Measurements from ENCODE around the gene CHTOP. TPM values are rescaled to one million over a fixed set of nuclear protein-coding genes. Genes with fewer than 3 reads are reported as not detected.

Gene CHTOP
- total and polyA plus RNA-seq, 2 of the 13 experiments (the other 11 are each of a cell fraction or from before 2014, with no cell fraction given), result 38.0 to 51.9 TPM

DNA sequence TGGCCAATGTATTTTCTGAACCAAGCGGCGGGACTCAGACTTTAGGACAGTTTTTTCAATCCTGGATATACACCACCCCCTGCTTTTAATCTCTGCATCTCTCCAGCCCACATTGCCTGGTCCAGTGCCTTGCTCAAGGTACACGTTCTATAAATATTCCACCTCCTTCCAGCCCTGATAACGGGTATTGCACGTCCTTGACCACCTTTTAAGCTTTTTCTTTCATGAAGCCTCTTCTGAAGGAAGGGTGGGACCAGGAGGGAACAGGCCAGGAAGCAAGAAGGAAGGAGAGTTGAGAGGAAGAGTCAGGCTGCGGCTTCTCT, 24.3 kb upstream of the CHTOP start (continued):
- TF ChIP-seq, protein P1, sequence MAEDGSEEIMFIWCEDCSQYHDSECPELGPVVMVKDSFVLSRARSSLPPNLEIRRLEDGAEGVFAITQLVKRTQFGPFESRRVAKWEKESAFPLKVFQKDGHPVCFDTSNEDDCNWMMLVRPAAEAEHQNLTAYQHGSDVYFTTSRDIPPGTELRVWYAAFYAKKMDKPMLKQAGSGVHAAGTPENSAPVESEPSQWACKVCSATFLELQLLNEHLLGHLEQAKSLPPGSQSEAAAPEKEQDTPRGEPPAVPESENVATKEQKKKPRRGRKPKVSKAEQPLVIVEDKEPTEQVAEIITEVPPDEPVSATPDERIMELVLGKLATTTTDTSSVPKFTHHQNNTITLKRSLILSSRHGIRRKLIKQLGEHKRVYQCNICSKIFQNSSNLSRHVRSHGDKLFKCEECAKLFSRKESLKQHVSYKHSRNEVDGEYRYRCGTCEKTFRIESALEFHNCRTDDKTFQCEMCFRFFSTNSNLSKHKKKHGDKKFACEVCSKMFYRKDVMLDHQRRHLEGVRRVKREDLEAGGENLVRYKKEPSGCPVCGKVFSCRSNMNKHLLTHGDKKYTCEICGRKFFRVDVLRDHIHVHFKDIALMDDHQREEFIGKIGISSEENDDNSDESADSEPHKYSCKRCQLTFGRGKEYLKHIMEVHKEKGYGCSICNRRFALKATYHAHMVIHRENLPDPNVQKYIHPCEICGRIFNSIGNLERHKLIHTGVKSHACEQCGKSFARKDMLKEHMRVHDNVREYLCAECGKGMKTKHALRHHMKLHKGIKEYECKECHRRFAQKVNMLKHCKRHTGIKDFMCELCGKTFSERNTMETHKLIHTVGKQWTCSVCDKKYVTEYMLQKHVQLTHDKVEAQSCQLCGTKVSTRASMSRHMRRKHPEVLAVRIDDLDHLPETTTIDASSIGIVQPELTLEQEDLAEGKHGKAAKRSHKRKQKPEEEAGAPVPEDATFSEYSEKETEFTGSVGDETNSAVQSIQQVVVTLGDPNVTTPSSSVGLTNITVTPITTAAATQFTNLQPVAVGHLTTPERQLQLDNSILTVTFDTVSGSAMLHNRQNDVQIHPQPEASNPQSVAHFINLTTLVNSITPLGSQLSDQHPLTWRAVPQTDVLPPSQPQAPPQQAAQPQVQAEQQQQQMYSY (CRISPR knock-in tag; IDR thresholded peaks at IDR 0.05), result no peak
- TF ChIP-seq KLF12 (CRISPR knock-in tag; IDR thresholded peaks at IDR 0.05; ENCODE audit: borderline replicate concordance) (0 out of 2 replicates have a peak, but pooled peaks have one; percentile 15), BRCA1 (CRISPR knock-in tag; IDR thresholded peaks at IDR 0.05) (no peak), HNRNPH1 (optimal IDR thresholded peaks at IDR 0.05; ENCODE audit: low read depth, low read length) (no peak), XRCC5 (optimal IDR thresholded peaks at IDR 0.05; ENCODE audit: low read length) (peak; percentile 0), ZNF768 (CRISPR knock-in tag; IDR thresholded peaks at IDR 0.05) (no peak), PPARG (CRISPR knock-in tag; conservative IDR thresholded peaks at IDR 0.05) (no peak), HNF4A (CRISPR knock-in tag; IDR thresholded peaks at IDR 0.05) (peak; percentile 13; the same call in 1 of the 2 replicates), NR1H2 (CRISPR knock-in tag; IDR thresholded peaks at IDR 0.05; ENCODE audit: borderline replicate concordance, low read depth) (no peak), ZNF709 (CRISPR knock-in tag; IDR thresholded peaks at IDR 0.05) (no peak), NFKBIZ (CRISPR knock-in tag; IDR thresholded peaks at IDR 0.05) (no peak), TAF1 (CRISPR knock-in tag; IDR thresholded peaks at IDR 0.05) (no peak), EED (CRISPR knock-in tag; IDR thresholded peaks at IDR 0.05) (no peak), CC2D1A (CRISPR knock-in tag; IDR thresholded peaks at IDR 0.05) (no peak)
- TF ChIP-seq, protein P2, sequence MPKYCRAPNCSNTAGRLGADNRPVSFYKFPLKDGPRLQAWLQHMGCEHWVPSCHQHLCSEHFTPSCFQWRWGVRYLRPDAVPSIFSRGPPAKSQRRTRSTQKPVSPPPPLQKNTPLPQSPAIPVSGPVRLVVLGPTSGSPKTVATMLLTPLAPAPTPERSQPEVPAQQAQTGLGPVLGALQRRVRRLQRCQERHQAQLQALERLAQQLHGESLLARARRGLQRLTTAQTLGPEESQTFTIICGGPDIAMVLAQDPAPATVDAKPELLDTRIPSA (CRISPR knock-in tag; IDR thresholded peaks at IDR 0.05; ENCODE audit: borderline replicate concordance), result no peak
- TF ChIP-seq, protein P3, sequence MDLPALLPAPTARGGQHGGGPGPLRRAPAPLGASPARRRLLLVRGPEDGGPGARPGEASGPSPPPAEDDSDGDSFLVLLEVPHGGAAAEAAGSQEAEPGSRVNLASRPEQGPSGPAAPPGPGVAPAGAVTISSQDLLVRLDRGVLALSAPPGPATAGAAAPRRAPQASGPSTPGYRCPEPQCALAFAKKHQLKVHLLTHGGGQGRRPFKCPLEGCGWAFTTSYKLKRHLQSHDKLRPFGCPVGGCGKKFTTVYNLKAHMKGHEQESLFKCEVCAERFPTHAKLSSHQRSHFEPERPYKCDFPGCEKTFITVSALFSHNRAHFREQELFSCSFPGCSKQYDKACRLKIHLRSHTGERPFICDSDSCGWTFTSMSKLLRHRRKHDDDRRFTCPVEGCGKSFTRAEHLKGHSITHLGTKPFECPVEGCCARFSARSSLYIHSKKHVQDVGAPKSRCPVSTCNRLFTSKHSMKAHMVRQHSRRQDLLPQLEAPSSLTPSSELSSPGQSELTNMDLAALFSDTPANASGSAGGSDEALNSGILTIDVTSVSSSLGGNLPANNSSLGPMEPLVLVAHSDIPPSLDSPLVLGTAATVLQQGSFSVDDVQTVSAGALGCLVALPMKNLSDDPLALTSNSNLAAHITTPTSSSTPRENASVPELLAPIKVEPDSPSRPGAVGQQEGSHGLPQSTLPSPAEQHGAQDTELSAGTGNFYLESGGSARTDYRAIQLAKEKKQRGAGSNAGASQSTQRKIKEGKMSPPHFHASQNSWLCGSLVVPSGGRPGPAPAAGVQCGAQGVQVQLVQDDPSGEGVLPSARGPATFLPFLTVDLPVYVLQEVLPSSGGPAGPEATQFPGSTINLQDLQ (CRISPR knock-in tag; IDR thresholded peaks at IDR 0.05), result no peak
- TF ChIP-seq, protein P4, sequence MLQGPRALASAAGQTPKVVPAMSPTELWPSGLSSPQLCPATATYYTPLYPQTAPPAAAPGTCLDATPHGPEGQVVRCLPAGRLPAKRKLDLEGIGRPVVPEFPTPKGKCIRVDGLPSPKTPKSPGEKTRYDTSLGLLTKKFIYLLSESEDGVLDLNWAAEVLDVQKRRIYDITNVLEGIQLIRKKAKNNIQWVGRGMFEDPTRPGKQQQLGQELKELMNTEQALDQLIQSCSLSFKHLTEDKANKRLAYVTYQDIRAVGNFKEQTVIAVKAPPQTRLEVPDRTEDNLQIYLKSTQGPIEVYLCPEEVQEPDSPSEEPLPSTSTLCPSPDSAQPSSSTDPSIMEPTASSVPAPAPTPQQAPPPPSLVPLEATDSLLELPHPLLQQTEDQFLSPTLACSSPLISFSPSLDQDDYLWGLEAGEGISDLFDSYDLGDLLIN (CRISPR knock-in tag; IDR thresholded peaks at IDR 0.05; ENCODE audit: borderline replicate concordance), result peak; percentile 74; the same call in 1 of the 2 replicates
- TF ChIP-seq, protein P5, sequence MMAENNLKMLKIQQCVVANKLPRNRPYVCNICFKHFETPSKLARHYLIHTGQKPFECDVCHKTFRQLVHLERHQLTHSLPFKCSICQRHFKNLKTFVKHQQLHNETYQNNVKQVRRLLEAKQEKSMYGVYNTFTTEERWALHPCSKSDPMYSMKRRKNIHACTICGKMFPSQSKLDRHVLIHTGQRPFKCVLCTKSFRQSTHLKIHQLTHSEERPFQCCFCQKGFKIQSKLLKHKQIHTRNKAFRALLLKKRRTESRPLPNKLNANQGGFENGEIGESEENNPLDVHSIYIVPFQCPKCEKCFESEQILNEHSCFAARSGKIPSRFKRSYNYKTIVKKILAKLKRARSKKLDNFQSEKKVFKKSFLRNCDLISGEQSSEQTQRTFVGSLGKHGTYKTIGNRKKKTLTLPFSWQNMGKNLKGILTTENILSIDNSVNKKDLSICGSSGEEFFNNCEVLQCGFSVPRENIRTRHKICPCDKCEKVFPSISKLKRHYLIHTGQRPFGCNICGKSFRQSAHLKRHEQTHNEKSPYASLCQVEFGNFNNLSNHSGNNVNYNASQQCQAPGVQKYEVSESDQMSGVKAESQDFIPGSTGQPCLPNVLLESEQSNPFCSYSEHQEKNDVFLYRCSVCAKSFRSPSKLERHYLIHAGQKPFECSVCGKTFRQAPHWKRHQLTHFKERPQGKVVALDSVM (CRISPR knock-in tag; IDR thresholded peaks at IDR 0.05), result no peak
- TF ChIP-seq, protein P6, sequence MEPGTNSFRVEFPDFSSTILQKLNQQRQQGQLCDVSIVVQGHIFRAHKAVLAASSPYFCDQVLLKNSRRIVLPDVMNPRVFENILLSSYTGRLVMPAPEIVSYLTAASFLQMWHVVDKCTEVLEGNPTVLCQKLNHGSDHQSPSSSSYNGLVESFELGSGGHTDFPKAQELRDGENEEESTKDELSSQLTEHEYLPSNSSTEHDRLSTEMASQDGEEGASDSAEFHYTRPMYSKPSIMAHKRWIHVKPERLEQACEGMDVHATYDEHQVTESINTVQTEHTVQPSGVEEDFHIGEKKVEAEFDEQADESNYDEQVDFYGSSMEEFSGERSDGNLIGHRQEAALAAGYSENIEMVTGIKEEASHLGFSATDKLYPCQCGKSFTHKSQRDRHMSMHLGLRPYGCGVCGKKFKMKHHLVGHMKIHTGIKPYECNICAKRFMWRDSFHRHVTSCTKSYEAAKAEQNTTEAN (CRISPR knock-in tag; conservative IDR thresholded peaks at IDR 0.05), result no peak

Data from HepG2 (cell line).